K562 (cell line): ENCODE data around the gene PSD4. TPM values are rescaled to one million over a fixed set of nuclear protein-coding genes. Genes with fewer than 3 reads are reported as not detected.

Experiments
- ATAC-seq: fragments of 200-7000 bp; cut with Tn5 transposase; 3 replicates; pipeline ENCODE4 v1.9.1; 2020; ENCODE audit warnings: moderate library complexity
- BruUV-seq: library from RNA; stranded (reverse); fragments of 400-500 nt; replicated peaks from 2 replicates; lab custom pipeline; 2021; lab: Mats Ljungman, UMichigan
- CTCF ChIA-PET: fragments of 300-600 bp; formaldehyde crosslinking; extraction: SDS; loops from one replicate; lab custom pipeline; 2021; ENCODE audit warnings: low intra/inter-chr PET ratio; lab: Yijun Ruan, JAX
- POLR2A ChIA-PET: fragments of 300-600, 350-650 bp; sonication (Branson Sonifier 250); formaldehyde crosslinking; extraction: SDS; loops from one replicate; lab custom pipeline; 2021; ENCODE audit warnings: antibody characterized with exemption, inconsistent platforms; lab: Yijun Ruan, JAX
- DNase-seq, 4 experiments: peaks; one replicate each; pipeline versions ENCODE4 v3.0.0 to v3.0.0-alpha.2; 2011 to 2018; ENCODE audit warnings: low spot score in 3 of 4, mixed read lengths in 3 of 4; ENCODE audit errors: extremely low read depth in 1 of 4
- FAIRE-seq: peaks from 2 replicates; lab custom pipeline; 2011; peaks lifted over from hg19 to GRCh38; lab: Jason Lieb, UNC
- H2AFZ ChIP-seq: 2 replicates; pipeline ENCODE4 v1.6.0; 2011; ENCODE audit warnings: low read depth, low read length, control low read depth, inconsistent platforms
- H3K27ac ChIP-seq: fragments of 200-600 bp; 3 replicates; pipeline ENCODE4 v1.8.0; 2011; ENCODE audit warnings: low read depth, mild to moderate bottlenecking, control low read depth, inconsistent platforms, low read length, moderate library complexity, mixed read lengths; ENCODE audit errors: extremely low read depth
- H3K27me3 ChIP-seq, 2 experiments: fragments of 300-600 bp in 1 of 2; 2 replicates in 1 of 2; 3 replicates in 1 of 2; pipeline versions ENCODE4 v1.6.0 to v1.8.0; 2011; ENCODE audit warnings: inconsistent platforms in 2 of 2, low read length in 2 of 2, mild to moderate bottlenecking in 1 of 2, mixed read lengths in 1 of 2, moderate library complexity in 1 of 2; ENCODE audit not compliant: control insufficient read depth in 2 of 2, insufficient read depth in 2 of 2
- H3K36me3 ChIP-seq: fragments of 300-600 bp; 3 replicates; pipeline ENCODE4 v1.8.0; 2011; ENCODE audit warnings: mild to moderate bottlenecking, low read length, inconsistent platforms; ENCODE audit not compliant: control insufficient read depth, insufficient read depth
- H3K4me1 ChIP-seq, 2 experiments: fragments of 200-600 bp in 1 of 2; replicated peaks in 1 of 2; 2 replicates in 1 of 2; 3 replicates in 1 of 2; pipeline versions ENCODE4 v1.5.1 to v1.8.0; 2011; ENCODE audit warnings: inconsistent platforms in 2 of 2, low read length in 2 of 2, mild to moderate bottlenecking in 1 of 2, mixed read lengths in 1 of 2, moderate library complexity in 1 of 2; ENCODE audit not compliant: control insufficient read depth in 2 of 2, insufficient read depth in 2 of 2
- H3K4me2 ChIP-seq: 2 replicates; pipeline ENCODE4 v1.6.1; 2011; ENCODE audit warnings: low read length, control low read depth, inconsistent platforms, mixed read lengths; ENCODE audit not compliant: insufficient read depth
- H3K4me3 ChIP-seq: fragments of 200-600 bp; sonication (generic), shearing (Covaris generic); 2 replicates; pipeline ENCODE4 v1.5.1; 2016; ENCODE audit warnings: control low read depth, inconsistent platforms
- H3K79me2 ChIP-seq: fragments of 200-600 bp; 3 replicates; pipeline ENCODE4 v1.8.0; 2011; ENCODE audit warnings: low read length, inconsistent platforms; ENCODE audit not compliant: control insufficient read depth, insufficient read depth
- H3K9ac ChIP-seq, 2 experiments: 2 replicates each; pipeline versions ENCODE4 v1.6.0 to v1.6.1; 2011; ENCODE audit warnings: low read depth in 2 of 2, low read length in 2 of 2, control low read depth in 1 of 2, inconsistent platforms in 1 of 2, mild to moderate bottlenecking in 1 of 2, mixed read lengths in 1 of 2; ENCODE audit not compliant: insufficient read depth in 1 of 2
- H3K9me1 ChIP-seq: one replicate; pipeline ENCODE4 v1.6.0; 2011; ENCODE audit warnings: inconsistent platforms, mild to moderate bottlenecking, low read length, moderate library complexity; ENCODE audit not compliant: control insufficient read depth, insufficient read depth
- H3K9me3 ChIP-seq: replicated peaks from 2 replicates; pipeline ENCODE4 v1.5.1; 2011; ENCODE audit warnings: low read depth, low read length, inconsistent platforms; ENCODE audit not compliant: control insufficient read depth, insufficient read depth
- H4K20me1 ChIP-seq: replicated peaks from 2 replicates; pipeline ENCODE4 v1.6.1; 2011; ENCODE audit warnings: low read length, inconsistent platforms, mixed read lengths; ENCODE audit not compliant: control insufficient read depth, insufficient read depth
- ASH1L ChIP-seq: fragments of 450-650 bp; IDR thresholded peaks from 2 replicates; pipeline ENCODE4 v1.6.1; 2018; ENCODE audit warnings: borderline replicate concordance, mild to moderate bottlenecking, low read depth; ENCODE audit not compliant: partially characterized antibody
- BRF1 ChIP-seq: IDR thresholded peaks from 3 replicates; pipeline ENCODE4 v1.6.1; 2011; ENCODE audit warnings: borderline replicate concordance, mild to moderate bottlenecking; ENCODE audit not compliant: insufficient read length; ENCODE audit errors: extremely low read depth
- CHD4 ChIP-seq: fragments of 200-600 bp; sonication (generic); IDR thresholded peaks from 3 replicates; pipeline ENCODE4 v1.6.1; 2012; ENCODE audit warnings: low read depth, mild to moderate bottlenecking, mixed read lengths, low read length, inconsistent platforms; ENCODE audit not compliant: insufficient read depth, insufficient replicate concordance, poor library complexity, severe bottlenecking
- NEUROD1 ChIP-seq: fragments of 150-350 bp; IDR thresholded peaks from 2 replicates; pipeline ENCODE4 v1.6.1; 2014; ENCODE audit warnings: borderline replicate concordance, low read length, low read depth; ENCODE audit not compliant: partially characterized antibody
- PBX2 ChIP-seq, 2 experiments: IDR thresholded peaks in 1 of 2; conservative IDR thresholded peaks in 1 of 2; 2 replicates each; pipeline ENCODE4 v1.6.1; 2016; ENCODE audit warnings: low read depth in 2 of 2, mild to moderate bottlenecking in 1 of 2, missing compliant biosample characterization in 1 of 2, missing genetic modification characterization in 1 of 2, moderate library complexity in 1 of 2
- POLR2B ChIP-seq: fragments of 450-650 bp; IDR thresholded peaks from 2 replicates; pipeline ENCODE4 v1.6.1; 2018; ENCODE audit warnings: low read depth; ENCODE audit not compliant: partially characterized antibody
- TRIM24 ChIP-seq, 2 experiments: fragments of 450-650 bp; IDR thresholded peaks; 2 replicates each; pipeline ENCODE4 v1.6.1; 2016
- ZNF408 ChIP-seq: fragments of 250-450 bp; sonication (Bioruptor Pico); IDR thresholded peaks from 2 replicates; pipeline ENCODE4 v1.4.0; 2020; ENCODE audit warnings: low read depth, mild to moderate bottlenecking, moderate library complexity
- ZNF584 ChIP-seq: fragments of 200-800 bp; sonication (Bioruptor generic); IDR thresholded peaks from 2 replicates; pipeline ENCODE4 v1.6.1; 2016; ENCODE audit warnings: low read depth, mild to moderate bottlenecking, missing genetic modification characterization, missing compliant biosample characterization
- ZNF740 ChIP-seq, 3 experiments: fragments of 200-800 bp in 1 of 3; sonication (Bioruptor generic) in 1 of 3; sonication (generic) in 1 of 3; formaldehyde crosslinking in 1 of 3; IDR thresholded peaks; 2 replicates each; pipeline versions ENCODE4 v1.6.1 to v1.8.0; 2016 to 2022; ENCODE audit warnings: mild to moderate bottlenecking in 2 of 3, missing compliant biosample characterization in 2 of 3, missing genetic modification characterization in 2 of 3, missing genetic modification reagents in 1 of 3
- ZNF79 ChIP-seq: fragments of 250-450 bp; sonication (Bioruptor Pico); IDR thresholded peaks from 2 replicates; pipeline ENCODE4 v1.4.0; 2020; ENCODE audit warnings: low read depth, mild to moderate bottlenecking, moderate library complexity
- WGBS: fragments of 100-300 bp; shearing (Covaris generic); methylation state at CpG from one replicate; pipeline ENCODE4 v1.1.6; 2016; ENCODE audit warnings: low coverage, mixed read lengths; ENCODE audit not compliant: insufficient coverage; ENCODE audit errors: missing lambda C conversion rate; 5-methylcytosine and 5-hydroxymethylcytosine counted together
- in situ Hi-C: fragments of 300-500 bp; cut with MboI; formaldehyde crosslinking; loops from 4 replicates; pipeline ENCODE4 v1.15.0; 2018; ENCODE audit warnings: inconsistent platforms, mixed read lengths
- intact Hi-C: fragments of 100-400 bp; cut with micrococcal nuclease; formaldehyde crosslinking; loops from 2 replicates; pipeline ENCODE4 v1.14.2; 2022
- polyA plus RNA-seq, 8 experiments: library from polyadenylated mRNA; depleted of rRNA in 4 of 8; stranded (reverse) in 5 of 8; unstranded in 3 of 8; fragments of >200 nt; fragmentation: Nextera tagmentation in 2 of 8; fragmentation: Illumina TruSeq in 1 of 8; extraction: Ambion mirVana in 2 of 8; extraction: Trizol in 1 of 8; gene quantifications; 2 replicates each; pipeline versions ENCODE4 v1.2.1 to v1.2.3, GENCODE V29; 2011 to 2014; ENCODE audit warnings: inconsistent platforms in 1 of 8, missing spikeins in 1 of 8
- total RNA-seq, 7 experiments: library from RNA; depleted of rRNA in 6 of 7; stranded (reverse); fragments of >200 nt in 6 of 7; fragmentation: Illumina TruSeq in 2 of 7; extraction: Trizol in 2 of 7; gene quantifications; 2 replicates each; pipeline versions ENCODE4 v1.2.1 to v1.2.3, GENCODE V29; 2011 to 2021; ENCODE audit warnings: low replicate concordance in 1 of 7

The PSD4 gene
- total and polyA plus RNA-seq, 9 of the 15 experiments (the other 6 are each of a cell fraction or from before 2014, with no cell fraction given): 0.46 to 54.0 (median 20.8) TPM

GRCh38 chr2:113200736-113201490 is 27.1 kb downstream of the PSD4 start:
- intact Hi-C loops (loop anchor here (5.0 kb wide), 3 partner anchors 64 to 186 kb away; no protein-coding TSS in a partner anchor), in situ Hi-C loops (no loop called here)
- H4K20me1 ChIP-seq: no peaks in the 10 kb centered on the region
- no peak for TF ChIP-seq ZNF740 (CRISPR knock-in tag; IDR thresholded peaks at IDR 0.05)
- TF ChIP-seq ZNF740 (tag; IDR thresholded peaks at IDR 0.05): no peak
- TF ChIP-seq ZNF79 (CRISPR knock-in tag): no peak
- TF ChIP-seq POLR2B: no peak
- no peak for TF ChIP-seq PBX2 (CRISPR knock-in tag; IDR thresholded peaks at IDR 0.05; ENCODE audit: low read depth)
- TF ChIP-seq PBX2 (tag; conservative IDR thresholded peaks at IDR 0.05; ENCODE audit: low read depth): no peak
- no peak for TF ChIP-seq TRIM24 (IDR thresholded peaks at IDR 0.05)
- no peak for TF ChIP-seq ZNF584 (CRISPR knock-in tag)
- no peak for TF ChIP-seq BRF1
- no peak for TF ChIP-seq ASH1L
- no peak for TF ChIP-seq CHD4
- TF ChIP-seq ZNF408 (CRISPR knock-in tag): no peak
- TF ChIP-seq NEUROD1: no peak
- H3K4me1 ChIP-seq: no peaks in the 10 kb centered on the region
- no peak overlapping the region for H3K4me2 ChIP-seq
- H3K9me3 ChIP-seq: no peaks in the 10 kb centered on the region
- DNase-seq (no peak), FAIRE-seq (no peak), ATAC-seq (no peak)
- no peaks in the 10 kb centered on the region for H3K9me1 ChIP-seq
- peaks cover 46% of the 10 kb centered on the region; the same call in 2 of the 3 replicates for H3K36me3 ChIP-seq
- H3K27me3 ChIP-seq: no peaks in the 10 kb centered on the region
- H3K9ac ChIP-seq: no peak overlapping the region
- H3K4me3 ChIP-seq: no peak overlapping the region
- no TSS peak for BruUV-seq
- CTCF ChIA-PET: no interaction called here
- POLR2A ChIA-PET: interaction anchor here (1.0 kb wide), 1 partner anchor 36 kb away, joined by 3 read pairs; no protein-coding TSS in a partner anchor
- no peak overlapping the region for H2AFZ ChIP-seq
- H3K79me2 ChIP-seq: no peaks in the 10 kb centered on the region
- H3K27ac ChIP-seq: no peak overlapping the region
- 83% methylated on average over 16 of the region's 17 CpGs for WGBS
